ENCODE data around the gene PACSIN1.

Gene PACSIN1

GRCh38 chr6:34565722-34566137 is 99.9 kb downstream of the PACSIN1 start:
- no peak for DNase-seq

GRCh38 chr6:34566830-34567546 is 101.1 kb downstream of the PACSIN1 start:
- no peak for DNase-seq

- no peak for DNase-seq
Measured at GRCh38 chr6:34568341-34569201, 102.7 kb downstream of the PACSIN1 start.

- DNase-seq: no peak
Measured at GRCh38 chr6:34569361-34569973, 103.6 kb downstream of the PACSIN1 start.

- no peak for DNase-seq
Measured at GRCh38 chr6:34570066-34570833, 104.4 kb downstream of the PACSIN1 start.

- DNase-seq: no peak
Measured at GRCh38 chr6:34571388-34571787, 105.5 kb downstream of the PACSIN1 start.

GRCh38 chr6:34572021-34572420 is 106.1 kb downstream of the PACSIN1 start:
- no peak for DNase-seq

- no peak for DNase-seq
Measured at GRCh38 chr6:34572585-34572984, 106.7 kb downstream of the PACSIN1 start.

- DNase-seq: no peak
Measured at GRCh38 chr6:34573567-34574183, 107.8 kb downstream of the PACSIN1 start.

GRCh38 chr6:34574647-34575293 is 108.9 kb downstream of the PACSIN1 start:
- DNase-seq: no peak

- DNase-seq: no peak
Measured at GRCh38 chr6:34575326-34575725, 109.5 kb downstream of the PACSIN1 start.

- no peak for DNase-seq
Measured at GRCh38 chr6:34576286-34576955, 110.5 kb downstream of the PACSIN1 start.

GRCh38 chr6:34578445-34579262 is 112.8 kb downstream of the PACSIN1 start:
- DNase-seq: no peak

- DNase-seq: no peak
Measured at GRCh38 chr6:34580707-34581560, 115.1 kb downstream of the PACSIN1 start.

GRCh38 chr6:34581561-34581920 is 115.7 kb downstream of the PACSIN1 start:
- no peak for DNase-seq

- no peak for DNase-seq
Measured at GRCh38 chr6:34583461-34583860, 117.6 kb downstream of the PACSIN1 start.

GRCh38 chr6:34583861-34584604 is 118.2 kb downstream of the PACSIN1 start:
- DNase-seq: no peak

GRCh38 chr6:34584694-34585093 is 118.8 kb downstream of the PACSIN1 start:
- no peak for DNase-seq

All from NCI-H2081 treated with DMSO at 0.1 percent for 48 hours (cell line).